Endometrial microvascular endothelial cells (primary cell): ENCODE data around the gene TLE6. TPM values are rescaled to one million over a fixed set of nuclear protein-coding genes. Genes with fewer than 3 reads are reported as not detected.
"Not testable (repeated sequence)": the region's sequence is repeated elsewhere in the genome, so short reads cannot be mapped to it uniquely, and the experiment has no call there.

Experiments used
- in situ Hi-C: cut with HindIII; loops from 2 replicates; pipeline ENCODE4 v1.10.0; 2017; ENCODE audit warnings: low sequenced_read_pairs, low pct_unique_long_range_greater_than_20kb; ENCODE audit errors: inconsistent ontology term
- total RNA-seq: library from RNA; depleted of rRNA; stranded (reverse); fragments of >200 nt; gene quantifications from one replicate; pipeline ENCODE4 v1.2.3, GENCODE V29; 2015; ENCODE audit errors: inconsistent ontology term

Gene TLE6
- total RNA-seq, result 0.09 TPM

DNA sequence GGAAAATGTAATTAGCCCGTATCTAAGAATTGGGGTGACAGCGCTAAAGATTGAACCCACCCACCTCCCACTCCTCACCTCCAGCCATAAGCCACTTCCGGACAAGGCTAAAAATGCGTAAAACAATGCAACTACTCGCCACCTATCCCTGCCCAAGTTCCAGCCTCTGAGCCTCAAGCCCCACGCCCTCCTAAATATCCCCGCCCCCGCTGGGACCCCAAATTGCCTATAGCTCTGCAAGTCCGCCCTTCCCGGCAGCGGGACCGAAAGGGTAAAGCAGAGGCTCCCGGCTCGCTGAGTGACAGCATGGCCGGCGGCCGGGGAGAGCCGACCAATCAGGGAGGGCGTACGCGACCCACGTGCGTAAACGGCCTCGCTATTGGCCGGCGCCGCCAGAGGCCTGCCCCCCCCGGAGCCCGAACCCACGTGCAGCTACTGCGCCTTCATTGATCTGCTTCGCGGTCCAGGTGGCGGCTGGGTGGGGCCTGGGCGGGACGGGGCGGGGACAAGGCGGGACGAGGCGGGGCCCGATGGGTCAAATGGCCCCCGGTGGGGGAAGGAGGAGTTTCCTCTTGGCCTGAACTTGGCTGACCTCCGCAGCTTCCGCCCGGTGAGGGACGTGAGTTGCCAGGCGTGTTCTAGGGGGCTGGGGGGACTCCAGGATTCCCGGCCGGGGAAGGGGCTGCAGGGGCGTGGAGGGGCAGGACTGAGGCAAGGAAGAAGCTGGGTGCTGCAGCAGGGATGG, at the start of gene TLE6:
TLE6 (plus strand) TSS at position 564 of the 745 bp plus-strand sequence. CDS start 670 bp downstream, outside the sequence.
- in situ Hi-C loops, result no loop called here

DNA sequence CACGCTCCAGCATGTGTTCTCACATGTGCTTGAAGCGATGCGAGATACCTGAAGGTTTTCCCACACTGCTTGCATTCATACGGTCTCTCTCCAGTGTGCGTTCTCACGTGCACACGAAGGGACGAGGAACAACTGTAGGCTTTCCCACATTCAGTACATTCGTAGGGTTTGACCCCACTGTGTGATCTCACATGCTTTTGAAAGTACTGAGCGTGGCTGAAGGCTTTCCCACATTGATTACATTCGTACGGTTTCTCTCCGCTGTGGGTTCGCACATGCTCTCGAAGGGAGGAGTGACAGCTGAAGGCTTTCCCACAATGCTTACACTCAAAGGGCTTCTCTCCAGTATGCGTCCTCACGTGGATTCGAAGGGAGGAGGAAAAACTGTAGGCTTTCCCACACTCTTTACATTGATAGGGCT, 43.9 kb upstream of the TLE6 start:
- in situ Hi-C loops, result no loop called here

DNA sequence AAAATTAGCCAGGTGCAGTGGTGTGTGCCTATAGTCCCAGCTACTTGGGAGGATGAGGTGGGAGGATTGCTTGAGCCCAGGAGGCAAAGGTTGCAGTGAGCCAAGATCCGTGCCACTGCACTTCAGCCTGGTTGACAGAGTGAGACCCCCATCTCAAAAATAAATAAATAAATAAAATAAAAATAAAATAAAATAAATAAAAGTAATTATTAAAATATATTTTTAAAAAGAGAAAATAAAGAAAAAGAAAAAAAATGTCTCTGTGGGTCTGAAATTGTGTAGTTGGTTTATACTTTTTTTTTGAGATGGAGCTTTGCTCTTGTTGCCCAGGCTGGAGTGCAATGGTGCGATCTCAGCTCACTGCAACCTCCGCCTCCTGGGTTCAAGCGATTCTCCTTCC, 41.5 kb upstream of the TLE6 start:
- in situ Hi-C loops, result not testable (repeated sequence)

DNA sequence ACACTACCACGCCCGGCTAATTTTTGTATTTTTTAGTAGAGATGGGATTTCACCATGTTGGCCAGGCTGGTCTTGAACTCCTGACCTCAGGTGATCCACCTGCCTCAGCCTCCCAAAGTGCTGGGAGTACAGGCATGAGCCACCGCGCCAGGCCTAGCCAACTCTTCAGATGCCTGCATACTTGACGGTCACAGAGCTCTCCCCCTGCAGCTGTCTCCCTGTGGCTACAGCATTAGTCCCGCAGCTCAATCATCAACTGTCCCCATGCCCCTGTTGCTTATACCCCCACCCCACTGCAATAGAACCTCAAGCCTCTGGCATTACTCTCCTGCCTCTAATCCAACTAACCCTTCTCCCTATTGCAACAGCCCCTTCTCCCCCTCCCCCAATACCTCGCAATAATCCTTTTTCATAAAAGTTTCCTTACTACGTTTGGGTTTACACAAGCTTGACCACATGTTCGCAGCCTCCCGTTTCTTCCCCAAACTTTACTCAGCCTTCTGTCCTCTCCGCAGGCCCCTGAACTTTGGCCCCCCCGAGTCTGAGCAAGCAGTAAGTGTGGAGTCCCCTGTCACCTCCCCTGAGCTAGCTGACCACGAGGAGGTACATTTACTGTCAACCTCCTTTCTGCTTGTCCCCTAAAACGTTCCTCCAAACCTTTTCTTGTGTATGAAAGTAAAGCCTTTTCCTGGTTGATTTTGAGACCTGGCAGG, 34.3 kb upstream of the TLE6 start:
- in situ Hi-C loops, result no loop called here

DNA sequence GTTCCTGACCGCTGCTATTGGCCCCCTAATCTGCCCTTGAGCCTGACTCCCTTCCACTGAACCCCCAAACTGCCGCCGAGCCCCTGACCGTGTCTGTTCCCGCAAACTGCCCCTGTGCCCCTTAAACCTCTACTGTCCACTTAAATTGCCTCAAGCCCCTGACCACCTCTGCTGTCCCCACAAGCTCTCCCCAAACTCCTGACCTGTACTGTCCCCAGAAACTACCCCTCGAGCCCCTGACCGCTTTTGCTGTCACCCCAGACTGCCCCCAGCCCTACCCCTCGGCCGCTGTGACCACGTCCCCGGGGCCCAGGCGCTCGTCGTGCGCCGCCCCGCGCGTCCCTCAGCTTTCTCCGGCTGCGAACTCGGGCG, 33.0 kb upstream of the TLE6 start:
- in situ Hi-C loops, result no loop called here

DNA sequence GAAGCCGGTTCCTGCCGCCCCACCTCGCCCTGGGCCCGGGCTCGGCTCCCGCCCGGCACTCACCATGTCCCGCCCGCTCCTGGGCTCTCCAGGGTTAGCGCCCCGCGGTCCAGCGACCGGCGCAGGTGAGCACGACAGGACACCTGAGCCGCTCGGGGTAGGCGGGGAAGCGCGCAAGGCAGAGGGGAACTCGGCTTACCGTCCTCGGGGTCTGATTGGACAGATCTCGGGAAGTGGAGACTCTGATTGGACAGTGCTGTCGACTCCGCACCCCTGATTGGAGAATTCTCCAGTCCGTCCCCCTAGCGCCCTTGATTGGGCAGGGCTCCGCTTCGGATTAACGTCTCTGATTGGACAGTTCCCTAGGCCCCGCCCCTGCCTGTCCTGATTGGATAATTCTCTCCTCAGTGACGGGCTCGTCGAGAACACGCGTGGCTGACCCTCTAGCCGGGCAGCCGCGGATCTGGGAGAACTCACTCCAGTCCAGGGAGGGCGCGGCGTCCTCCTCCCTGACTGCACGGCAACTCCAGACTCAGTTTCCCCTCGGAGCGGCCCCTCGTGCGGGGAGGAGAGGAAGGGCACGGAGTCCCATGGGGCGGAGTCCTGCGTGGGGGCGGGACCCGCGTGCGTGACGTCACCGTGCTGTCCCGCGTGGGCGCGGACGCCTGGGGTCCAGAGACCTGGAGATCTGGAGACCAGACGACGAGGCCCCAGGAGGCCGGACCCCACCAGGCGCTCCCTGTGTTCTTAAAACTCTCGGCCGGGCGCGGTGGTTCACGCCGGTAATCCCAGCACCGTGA, 32.4 kb upstream of the TLE6 start, which contains the start of gene ZNF77:
ZNF77 (minus strand) TSS at position 197 of the 800 bp plus-strand sequence; CDS start at position 66, 131 bp downstream.
- in situ Hi-C loops, result no loop called here

DNA sequence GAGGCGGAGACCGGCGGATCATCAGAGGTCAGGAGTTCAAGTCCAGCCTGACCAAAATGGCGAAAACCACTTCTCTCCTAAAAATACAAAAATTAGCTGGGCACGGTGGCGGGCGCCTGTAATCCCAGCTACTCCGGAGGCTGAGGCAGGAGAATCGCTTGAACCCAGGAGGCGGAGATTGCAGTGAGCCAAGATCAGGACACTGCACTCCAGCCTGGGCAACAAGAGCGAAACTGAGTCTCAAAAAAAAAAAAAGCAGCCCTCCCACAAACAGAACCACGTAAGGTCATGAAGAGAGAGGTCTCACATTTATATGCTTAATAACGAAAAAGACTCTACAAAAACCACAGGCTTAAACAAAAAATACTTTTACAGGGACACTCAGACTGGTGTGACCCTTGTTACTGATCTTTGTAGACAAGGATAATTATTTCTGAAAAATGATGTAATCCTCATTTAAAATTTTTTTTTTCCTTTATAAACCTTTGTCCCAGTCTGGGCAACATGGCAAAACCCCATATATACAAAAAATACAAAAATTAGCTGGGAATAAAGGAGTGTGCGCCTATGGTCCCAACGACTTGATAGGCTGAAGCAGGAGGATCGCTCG, 31.7 kb upstream of the TLE6 start:
- in situ Hi-C loops, result no loop called here

DNA sequence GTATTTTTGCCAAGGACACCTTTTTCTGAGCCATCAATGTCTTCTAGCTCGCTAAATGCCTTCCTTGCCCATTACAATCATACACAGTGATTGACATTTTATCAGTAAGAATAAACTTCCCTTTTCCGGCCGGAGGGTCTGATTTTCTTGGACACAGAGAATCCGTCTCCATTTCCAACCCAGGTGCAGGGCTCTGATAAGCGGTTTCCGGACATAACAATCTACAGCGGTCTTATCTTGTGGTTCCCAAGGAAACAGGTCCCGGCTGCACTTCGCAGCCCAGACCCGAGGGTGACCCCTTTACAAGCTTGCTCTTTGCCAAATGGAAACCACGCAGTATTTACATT, 27.5 kb upstream of the TLE6 start:
- in situ Hi-C loops, result no loop called here

DNA sequence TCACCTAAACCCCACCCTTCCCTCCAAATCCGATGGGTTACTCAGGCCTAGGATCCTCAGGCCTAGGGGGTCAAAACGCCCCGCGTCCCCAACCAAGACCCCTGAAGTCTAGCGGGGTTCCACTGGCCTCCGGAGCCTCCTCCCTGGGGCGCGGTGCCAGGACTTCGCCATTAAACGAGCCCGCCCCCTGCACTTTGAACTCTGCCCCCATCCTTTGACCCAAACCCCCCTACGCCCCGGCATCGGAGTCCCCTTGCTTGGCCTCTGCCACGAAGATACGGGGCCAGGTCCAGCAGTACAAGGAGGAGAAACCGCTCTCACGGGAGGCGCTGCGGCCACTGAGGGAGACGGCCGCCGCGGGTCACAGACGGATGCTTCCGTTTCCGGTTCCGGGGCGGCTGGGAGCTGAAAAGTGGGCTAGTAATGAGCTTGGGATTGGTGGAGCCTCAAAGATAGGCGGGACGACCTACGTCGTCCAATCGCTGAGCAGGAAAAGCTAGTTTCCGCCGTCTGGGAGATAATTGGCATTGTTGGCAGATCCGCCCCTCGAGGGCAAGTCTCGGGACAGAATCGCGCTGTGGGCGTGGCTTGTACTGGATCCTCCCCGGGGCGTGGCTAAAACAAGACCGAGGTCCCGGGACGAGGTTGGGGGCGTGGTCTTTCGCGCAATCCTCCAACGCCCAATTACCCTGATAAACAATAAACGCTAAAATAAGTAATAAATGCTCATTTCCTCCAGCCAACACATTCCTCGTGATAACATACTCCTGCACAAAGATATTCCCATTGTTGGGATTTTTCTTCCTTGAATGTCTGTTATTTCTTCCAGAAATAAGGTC, 26.9 kb upstream of the TLE6 start:
- in situ Hi-C loops, result no loop called here

DNA sequence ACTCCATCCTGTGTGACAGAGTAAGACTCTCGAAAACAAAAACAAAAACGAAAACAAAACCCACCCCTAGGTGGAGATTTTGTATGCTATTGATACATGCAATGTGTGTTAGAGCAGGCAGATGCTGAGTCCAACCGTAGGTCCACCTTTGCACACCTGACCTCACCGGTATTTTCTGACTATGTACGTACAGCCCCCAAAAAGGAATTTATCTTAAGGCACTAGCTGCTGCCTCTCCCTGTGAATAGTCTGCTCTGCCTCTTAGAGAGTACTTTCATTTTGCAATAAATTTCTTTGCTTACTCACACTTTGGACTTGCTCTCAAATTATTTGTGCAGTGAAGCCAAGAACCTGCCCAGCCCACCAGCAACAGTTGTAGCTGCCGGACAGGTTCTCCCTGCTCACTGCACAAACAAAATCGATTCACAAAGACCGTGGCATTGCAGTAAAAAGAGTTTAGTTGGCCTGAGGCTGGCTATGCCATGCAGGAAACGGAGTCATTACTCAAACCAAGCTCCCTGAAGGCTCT, 24.3 kb upstream of the TLE6 start:
- in situ Hi-C loops, result no loop called here

DNA sequence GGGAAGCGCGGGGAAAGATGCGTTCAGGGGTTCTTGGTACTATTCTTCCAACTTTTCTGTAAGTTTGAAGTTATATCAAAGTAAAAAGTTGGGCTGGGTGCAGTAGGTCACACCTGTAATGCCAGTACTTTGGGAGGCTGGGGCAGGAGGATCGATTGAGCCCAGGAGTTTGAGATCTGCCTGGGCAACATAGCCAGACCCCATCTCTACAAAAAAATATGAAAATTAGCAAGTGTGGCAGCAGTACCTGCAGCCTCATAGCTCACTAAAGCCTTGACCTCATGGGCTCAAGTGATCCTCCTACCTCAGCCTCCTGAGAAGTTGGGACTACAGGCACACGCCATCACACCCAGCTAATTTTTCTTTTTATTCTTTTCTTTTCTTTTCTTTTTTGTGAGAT, 20.2 kb upstream of the TLE6 start:
- in situ Hi-C loops, result no loop called here

DNA sequence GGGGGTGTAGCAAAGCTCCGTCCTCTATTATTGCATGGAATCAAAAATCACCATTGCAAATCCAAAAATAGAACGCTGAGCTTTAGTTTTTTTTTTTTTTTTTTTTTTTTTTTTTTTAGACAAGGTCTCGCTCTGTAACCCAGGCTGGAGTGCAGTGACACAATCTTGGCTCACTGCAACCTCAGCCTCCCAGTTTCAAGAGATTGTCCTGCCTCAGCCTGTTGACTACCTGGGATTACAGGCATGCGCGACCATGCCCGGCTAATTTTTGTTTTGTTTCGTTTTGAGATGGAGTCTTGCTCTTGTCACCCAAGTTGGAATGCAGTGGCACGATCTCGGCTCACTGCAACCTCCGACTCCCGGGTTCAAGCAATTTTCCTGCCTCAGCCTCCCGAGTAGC, 17.2 kb upstream of the TLE6 start:
- in situ Hi-C loops, result no loop called here

DNA sequence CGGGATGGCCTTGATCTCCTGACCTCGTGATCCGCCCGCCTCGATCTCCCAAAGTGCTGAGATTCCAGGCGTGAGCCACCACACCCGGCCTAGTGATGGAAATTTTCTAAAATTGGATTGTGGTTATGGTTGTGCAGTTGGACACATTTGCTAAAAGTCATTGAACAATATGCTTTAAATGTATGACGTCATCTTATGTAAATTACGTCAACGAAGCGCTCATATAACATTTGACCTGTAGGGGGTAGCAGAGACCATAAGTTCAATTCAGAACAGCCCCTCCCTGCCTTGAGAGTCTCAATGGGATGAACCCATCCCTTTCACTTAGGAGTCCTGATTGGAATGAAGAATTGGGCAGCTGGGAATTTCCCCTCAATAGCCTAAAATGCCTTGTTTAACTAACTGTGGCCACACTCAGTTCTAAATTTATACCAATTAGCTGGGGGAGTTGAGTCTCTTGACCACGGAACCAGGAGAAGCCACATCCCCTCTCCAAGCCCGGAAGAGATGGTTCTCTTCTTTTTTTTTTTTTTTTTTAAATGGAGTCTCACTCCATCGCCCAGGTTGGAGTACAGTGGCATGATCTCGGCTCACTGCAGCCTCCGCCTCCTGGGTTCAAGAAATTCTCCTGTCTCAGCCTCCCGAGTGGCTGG, 15.2 kb upstream of the TLE6 start:
- in situ Hi-C loops, result no loop called here

DNA sequence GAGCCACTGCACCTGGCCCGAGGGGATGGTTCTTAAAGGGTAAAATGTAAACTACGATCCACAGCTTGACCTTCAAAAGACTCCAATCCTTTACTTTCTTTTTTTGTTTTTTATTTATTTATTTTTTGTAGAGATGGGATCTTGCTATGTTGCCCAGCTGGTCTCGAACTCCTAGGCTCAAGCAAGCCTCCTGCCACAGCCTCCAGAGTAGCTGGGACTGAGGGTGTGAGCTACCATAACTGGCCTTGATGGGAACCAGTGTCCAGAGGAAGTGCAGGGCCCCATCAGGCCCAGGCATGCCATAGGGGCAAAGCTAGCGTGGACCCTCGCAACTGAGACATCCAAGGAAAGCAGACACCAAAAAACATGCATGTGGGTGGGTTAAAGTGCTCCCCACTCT, 14.2 kb upstream of the TLE6 start:
- in situ Hi-C loops, result no loop called here

DNA sequence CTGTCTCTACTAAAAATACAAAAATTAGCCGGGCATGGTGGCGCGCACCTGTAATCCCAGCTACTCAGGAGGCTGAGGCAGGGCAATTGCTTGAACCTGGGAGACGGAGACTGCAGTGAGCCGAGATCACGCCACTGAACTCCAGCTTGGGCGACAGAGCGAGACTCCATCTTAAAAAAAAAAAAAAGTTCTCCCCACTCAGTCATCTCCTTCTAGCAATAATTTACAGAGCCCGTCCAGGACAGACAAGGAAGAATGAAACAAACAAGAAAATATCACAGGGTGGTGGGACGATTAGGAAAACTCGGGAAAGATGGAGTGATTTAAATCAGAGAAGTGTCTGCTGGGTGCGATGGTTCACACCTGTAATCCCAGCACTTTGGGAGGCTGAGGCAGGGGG, 13.7 kb upstream of the TLE6 start:
- in situ Hi-C loops, result not testable (repeated sequence)

DNA sequence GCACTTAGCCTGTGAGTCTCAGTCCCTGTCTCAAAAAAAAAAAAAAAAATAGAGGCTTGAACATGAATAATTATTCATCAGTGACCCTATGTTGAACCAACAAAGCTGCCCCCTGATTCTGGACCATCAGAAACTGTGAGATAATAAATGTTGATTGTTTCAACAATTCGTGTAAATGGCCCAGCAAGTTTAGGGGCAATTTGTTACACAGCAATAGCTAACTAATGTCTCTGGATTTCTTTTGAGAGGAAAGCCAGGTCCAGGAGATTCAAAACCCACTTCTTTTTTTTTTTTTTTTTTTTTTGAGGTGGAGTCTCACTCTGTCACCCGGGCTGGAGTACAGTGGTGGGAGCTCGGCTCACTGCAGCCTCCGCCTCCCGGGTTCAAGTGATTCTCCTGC, 12.5 kb upstream of the TLE6 start:
- in situ Hi-C loops, result no loop called here

DNA sequence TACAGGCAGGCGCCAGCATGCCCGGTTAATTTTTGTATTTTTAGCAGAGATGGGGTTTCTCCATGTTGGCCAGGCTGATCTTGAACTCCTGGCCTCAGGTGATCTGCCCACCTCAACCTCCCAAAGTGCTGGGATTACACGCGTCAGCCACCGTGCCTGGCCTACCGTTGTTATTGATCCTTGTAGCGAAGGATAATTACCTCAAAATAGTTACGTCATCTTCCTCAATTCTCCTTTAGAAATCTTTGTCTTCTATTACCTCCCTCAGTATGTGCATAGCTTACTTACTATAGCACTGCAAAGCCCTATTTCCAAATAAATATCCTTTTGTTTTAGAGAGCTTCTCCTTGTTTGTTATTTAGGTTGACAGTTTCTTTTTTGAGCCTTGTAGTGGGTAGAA, 9.4 kb upstream of the TLE6 start:
- in situ Hi-C loops, result no loop called here

DNA sequence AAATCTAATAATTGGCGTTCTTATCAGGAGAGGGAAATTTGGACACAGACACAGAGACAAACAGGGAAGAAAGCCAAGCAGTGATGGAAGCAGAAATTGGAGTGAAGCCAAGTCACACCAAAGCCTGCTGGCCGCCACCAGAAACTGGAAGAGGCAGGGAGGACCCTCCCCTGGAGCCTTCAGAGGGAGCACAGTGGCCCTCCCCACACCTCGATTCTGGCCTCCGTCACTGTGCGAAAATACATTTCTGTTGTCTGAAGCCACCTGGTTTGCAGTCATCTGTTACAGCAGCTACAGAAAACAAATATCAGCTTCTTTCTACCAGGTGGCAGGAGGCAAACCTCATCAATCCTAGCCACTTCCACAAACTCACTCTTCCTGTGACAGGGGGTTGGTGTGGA, 8.3 kb upstream of the TLE6 start:
- in situ Hi-C loops, result no loop called here
